Measurements from ENCODE around the gene FXR1.

Gene FXR1

DNA sequence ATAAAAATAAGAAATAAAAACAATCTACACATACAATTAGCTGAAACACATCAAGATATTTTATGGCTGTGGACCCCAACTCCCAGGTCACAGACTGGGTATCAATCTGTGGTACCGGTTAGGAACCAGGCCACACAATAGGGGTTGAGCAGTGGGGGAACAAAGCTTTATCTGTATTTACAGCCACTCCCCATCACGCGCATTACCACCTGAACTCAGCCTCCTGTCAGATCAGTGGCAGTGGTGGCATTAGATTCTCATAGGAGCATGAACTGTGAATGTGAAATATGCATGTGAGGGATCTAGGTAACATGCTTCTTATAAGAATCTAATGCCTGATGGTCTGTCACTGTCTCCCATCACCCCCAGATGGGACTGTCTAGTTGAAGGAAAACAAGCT is 94.8 kb downstream of the FXR1 start:
- TF ChIP-seq, protein P1, sequence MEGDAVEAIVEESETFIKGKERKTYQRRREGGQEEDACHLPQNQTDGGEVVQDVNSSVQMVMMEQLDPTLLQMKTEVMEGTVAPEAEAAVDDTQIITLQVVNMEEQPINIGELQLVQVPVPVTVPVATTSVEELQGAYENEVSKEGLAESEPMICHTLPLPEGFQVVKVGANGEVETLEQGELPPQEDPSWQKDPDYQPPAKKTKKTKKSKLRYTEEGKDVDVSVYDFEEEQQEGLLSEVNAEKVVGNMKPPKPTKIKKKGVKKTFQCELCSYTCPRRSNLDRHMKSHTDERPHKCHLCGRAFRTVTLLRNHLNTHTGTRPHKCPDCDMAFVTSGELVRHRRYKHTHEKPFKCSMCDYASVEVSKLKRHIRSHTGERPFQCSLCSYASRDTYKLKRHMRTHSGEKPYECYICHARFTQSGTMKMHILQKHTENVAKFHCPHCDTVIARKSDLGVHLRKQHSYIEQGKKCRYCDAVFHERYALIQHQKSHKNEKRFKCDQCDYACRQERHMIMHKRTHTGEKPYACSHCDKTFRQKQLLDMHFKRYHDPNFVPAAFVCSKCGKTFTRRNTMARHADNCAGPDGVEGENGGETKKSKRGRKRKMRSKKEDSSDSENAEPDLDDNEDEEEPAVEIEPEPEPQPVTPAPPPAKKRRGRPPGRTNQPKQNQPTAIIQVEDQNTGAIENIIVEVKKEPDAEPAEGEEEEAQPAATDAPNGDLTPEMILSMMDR (IDR thresholded peaks at IDR 0.05), result no peak
- TF ChIP-seq ZFX (IDR thresholded peaks at IDR 0.05; ENCODE audit: borderline replicate concordance), result no peak

DNA sequence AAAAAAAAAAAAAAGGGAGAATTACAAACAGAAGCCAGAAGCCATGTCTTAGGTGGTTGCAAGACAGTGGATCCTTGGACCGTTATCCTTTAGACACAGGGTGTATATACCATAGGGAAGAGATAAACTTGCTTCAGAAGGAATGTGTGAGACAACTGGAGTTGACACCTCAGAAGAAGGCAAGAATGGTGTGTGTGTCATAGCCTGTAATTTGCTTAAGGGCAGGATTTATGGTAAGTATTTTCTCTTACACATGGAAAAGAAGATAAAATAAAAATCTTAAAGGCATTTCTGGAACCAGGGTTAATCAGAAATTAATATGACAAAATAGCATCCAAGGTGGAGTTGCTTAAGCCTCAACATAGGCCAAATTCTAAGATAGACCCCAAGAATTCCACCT is 96.3 kb downstream of the FXR1 start:
- TF ChIP-seq, protein P1 (IDR thresholded peaks at IDR 0.05), result no peak
- no peak for TF ChIP-seq ZFX (IDR thresholded peaks at IDR 0.05; ENCODE audit: borderline replicate concordance)
- no peak overlapping the region for H3K27ac ChIP-seq

More for the DNA sequence above, 94.8 kb downstream of the FXR1 start:
- no peak overlapping the region for H3K27ac ChIP-seq

DNA sequence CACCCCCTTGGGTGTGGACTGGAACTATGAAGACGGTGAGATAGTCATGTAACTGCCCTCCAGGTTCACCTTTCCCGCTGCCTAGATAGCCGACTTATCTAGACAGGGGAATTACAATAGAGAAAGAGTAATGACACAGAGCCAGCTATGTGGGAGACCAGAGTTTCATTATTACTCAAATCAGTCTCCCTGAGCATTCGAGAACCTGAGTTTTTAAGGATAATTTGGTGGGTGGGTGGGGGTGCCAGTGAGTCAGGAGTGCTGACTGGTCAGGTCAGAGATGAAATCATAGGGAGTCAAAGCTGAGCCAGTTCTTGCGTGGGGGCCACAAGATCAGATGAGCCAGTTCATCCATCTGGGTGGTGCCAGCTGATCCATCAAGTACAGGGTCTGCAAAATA is 96.8 kb downstream of the FXR1 start:
- TF ChIP-seq, protein P1 (IDR thresholded peaks at IDR 0.05), result no peak
- no peak for TF ChIP-seq ZFX (IDR thresholded peaks at IDR 0.05; ENCODE audit: borderline replicate concordance)
- H3K27ac ChIP-seq, result no peak overlapping the region

DNA sequence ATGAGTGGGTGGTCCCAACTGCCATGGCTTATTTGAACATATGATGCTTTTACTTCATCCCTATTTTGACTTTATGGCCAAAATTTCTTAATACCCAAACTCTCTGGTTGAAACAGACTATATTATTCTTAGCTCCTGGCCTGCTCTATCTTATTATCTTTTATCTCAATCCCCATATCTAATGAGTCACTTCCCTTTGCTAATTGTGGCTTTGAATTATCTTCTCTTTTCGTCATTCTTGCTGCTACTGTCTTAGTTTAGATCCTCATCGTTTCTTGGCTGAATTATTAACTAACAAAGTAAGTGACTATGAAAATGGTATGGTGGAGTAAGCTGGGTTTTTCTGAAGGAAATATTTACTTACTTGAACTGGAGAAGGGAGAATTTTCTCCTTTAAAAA is 105.2 kb downstream of the FXR1 start:
- no peak overlapping the region for H3K27ac ChIP-seq
- no peak for TF ChIP-seq ZFX (IDR thresholded peaks at IDR 0.05; ENCODE audit: borderline replicate concordance)
- TF ChIP-seq, protein P1 (IDR thresholded peaks at IDR 0.05), result no peak

DNA sequence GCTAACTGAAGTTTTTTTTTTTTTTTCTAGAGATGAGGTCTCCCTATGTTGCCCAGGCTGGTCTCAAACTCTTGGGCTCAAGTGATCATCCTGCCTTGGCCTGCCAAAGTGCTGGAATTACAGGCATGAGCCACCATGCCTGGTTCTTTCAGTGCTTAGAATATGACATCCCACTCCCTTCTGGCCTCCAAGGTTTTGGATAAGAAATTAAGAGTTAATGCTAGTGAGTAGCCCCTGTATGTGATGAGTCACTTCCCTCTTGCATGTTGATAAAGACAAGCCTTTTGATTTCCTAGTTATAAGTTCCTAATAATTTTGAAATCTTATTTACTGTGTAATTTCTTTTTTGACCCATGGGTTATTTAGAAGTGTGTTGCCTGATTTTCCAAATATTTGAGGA is 112.7 kb downstream of the FXR1 start:
- H3K27ac ChIP-seq, result no peak overlapping the region
- TF ChIP-seq, protein P1 (IDR thresholded peaks at IDR 0.05), result no peak
- no peak for TF ChIP-seq ZFX (IDR thresholded peaks at IDR 0.05; ENCODE audit: borderline replicate concordance)

DNA sequence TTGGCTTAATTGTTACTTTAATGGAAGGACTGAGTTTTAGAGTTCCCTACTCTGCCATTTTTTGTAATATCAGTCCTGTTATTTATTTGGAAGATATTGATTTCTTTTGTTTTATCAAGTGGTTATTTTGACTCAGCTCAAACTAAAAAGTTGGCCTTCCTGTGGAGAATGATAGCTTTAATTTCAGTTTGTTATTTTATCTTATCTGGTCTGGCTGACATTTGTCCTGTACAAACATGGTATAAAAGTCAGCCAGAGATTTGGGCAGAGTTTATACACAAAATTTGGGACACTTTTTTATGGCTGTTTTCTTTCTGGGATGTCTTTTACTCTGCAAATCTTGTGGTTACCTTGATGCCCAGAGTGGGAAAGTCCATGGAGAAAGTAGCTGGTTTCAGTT is 118.5 kb downstream of the FXR1 start:
- no peak overlapping the region for H3K27ac ChIP-seq
- TF ChIP-seq, protein P1 (IDR thresholded peaks at IDR 0.05), result no peak
- TF ChIP-seq ZFX (IDR thresholded peaks at IDR 0.05; ENCODE audit: borderline replicate concordance), result no peak
